Naive thymus-derived CD4-positive, alpha-beta T cell (primary cell): Measurements from ENCODE around the gene EHHADH. TPM values are rescaled to one million over a fixed set of nuclear protein-coding genes. Genes with fewer than 3 reads are reported as not detected.

Experiments used
- ATAC-seq: fragments of 150-1000 bp; cut with Tn5 transposase; 2 replicates; pipeline ENCODE4 v1.10.0; 2021; ENCODE audit warnings: mild to moderate bottlenecking, moderate library complexity
- CTCF ChIA-PET: fragments of 350-600 bp; sonication (Branson Sonifier 250); formaldehyde crosslinking; loops from one replicate; lab custom pipeline; 2021; ENCODE audit warnings: antibody characterized with exemption; lab: Charles Lee
- POLR2A ChIA-PET: fragments of 350-600 bp; sonication (Branson Sonifier 250); formaldehyde crosslinking; loops from one replicate; lab custom pipeline; 2021; ENCODE audit warnings: antibody characterized with exemption, inconsistent platforms; lab: Charles Lee
- DNase-seq, 9 donors: peaks; one replicate each; pipeline versions ENCODE4 v3.0.0 to v3.0.0-alpha.2; 2020 to 2022; ENCODE audit warnings: mixed read lengths in 1 of 9
- H3K27ac ChIP-seq: one replicate; pipeline ENCODE4 v1.7.0; 2013; ENCODE audit warnings: mild to moderate bottlenecking, low read depth, low read length, moderate library complexity
- H3K27me3 ChIP-seq, 2 donors: one replicate each; pipeline ENCODE4 v1.7.0; 2013; ENCODE audit warnings: low read length in 2 of 2, mild to moderate bottlenecking in 2 of 2, moderate library complexity in 2 of 2; ENCODE audit not compliant: control insufficient read depth in 2 of 2, insufficient read depth in 2 of 2
- H3K36me3 ChIP-seq, 3 experiments: 1 replicate in 2 of 3; 2 replicates in 1 of 3; pipeline ENCODE4 v1.7.0; 2013; ENCODE audit warnings: low read length in 3 of 3, mild to moderate bottlenecking in 3 of 3, moderate library complexity in 1 of 3; ENCODE audit not compliant: insufficient read depth in 3 of 3, control insufficient read depth in 2 of 3
- H3K4me1 ChIP-seq, 2 donors: one replicate each; pipeline ENCODE4 v1.7.0; 2013; ENCODE audit warnings: low read length in 2 of 2, mild to moderate bottlenecking in 2 of 2, moderate library complexity in 1 of 2; ENCODE audit not compliant: control insufficient read depth in 2 of 2, insufficient read depth in 2 of 2
- H3K4me3 ChIP-seq: 2 replicates; pipeline ENCODE4 v1.7.0; 2013; ENCODE audit warnings: mild to moderate bottlenecking, low read length
- H3K9me3 ChIP-seq, 3 experiments: 1 replicate in 2 of 3; 2 replicates in 1 of 3; pipeline ENCODE4 v1.7.0; 2013; ENCODE audit warnings: low read length in 3 of 3; ENCODE audit not compliant: control insufficient read depth in 2 of 3
- H3K27ac Mint-ChIP-seq, 9 donors: one replicate each; pipeline ENCODE4 v1.8.0; 2020 to 2022; ENCODE audit warnings: mixed read lengths in 9 of 9, mild to moderate bottlenecking in 8 of 9, moderate library complexity in 5 of 9, inconsistent platforms in 2 of 9
- H3K27me3 Mint-ChIP-seq, 5 donors: one replicate each; pipeline ENCODE4 v1.8.0; 2021 to 2022; ENCODE audit warnings: mixed read lengths in 5 of 5, mild to moderate bottlenecking in 1 of 5
- H3K36me3 Mint-ChIP-seq, 5 donors: one replicate each; pipeline ENCODE4 v1.8.0; 2020 to 2022; ENCODE audit warnings: mixed read lengths in 5 of 5, mild to moderate bottlenecking in 3 of 5, inconsistent platforms in 1 of 5
- H3K4me1 Mint-ChIP-seq, 7 donors: one replicate each; pipeline ENCODE4 v1.8.0; 2020 to 2022; ENCODE audit warnings: mixed read lengths in 7 of 7, mild to moderate bottlenecking in 3 of 7, inconsistent platforms in 1 of 7
- H3K4me3 Mint-ChIP-seq, 10 donors: one replicate each; pipeline ENCODE4 v1.8.0; 2020 to 2022; ENCODE audit warnings: mild to moderate bottlenecking in 10 of 10, mixed read lengths in 10 of 10, moderate library complexity in 6 of 10, inconsistent platforms in 2 of 10
- H3K9me3 Mint-ChIP-seq, 11 donors: one replicate each; pipeline ENCODE4 v1.8.0; 2020 to 2022; ENCODE audit warnings: mixed read lengths in 11 of 11, mild to moderate bottlenecking in 4 of 11, inconsistent platforms in 1 of 11, moderate library complexity in 1 of 11
- intact Hi-C, 2 donors: fragments of 100-400 bp; cut with micrococcal nuclease; formaldehyde crosslinking; loops; one replicate each; pipeline ENCODE4 v1.15.1; 2023
- polyA plus RNA-seq, 2 donors: library from polyadenylated mRNA; unstranded; fragments of 300-500 nt; fragmentation: Illumina TruSeq; gene quantifications; one replicate each; pipeline ENCODE4 v1.2.3, GENCODE V29; 2021
- total RNA-seq, 6 experiments: library from RNA in 5 of 6; stranded (reverse) in 5 of 6; gene quantifications; 1 replicate in 5 of 6; 2 replicates in 1 of 6; pipeline ENCODE4 v1.2.3 and lab custom pipeline; 2021 to 2026

The EHHADH gene
- total and polyA plus RNA-seq, 7 experiments from 2014 or later: 0.45 to 1.7 (median 1.3) TPM

GRCh38 chr3:185151964-185152409 is 101.9 kb downstream of the EHHADH start:
- H3K36me3 Mint-ChIP-seq: no peaks in the 10 kb centered on the region
- POLR2A ChIA-PET: no interaction called here
- H3K4me3 ChIP-seq: no peak overlapping the region
- no peak overlapping the region for H3K27ac Mint-ChIP-seq
- peaks cover 0 to 4% of the 10 kb centered on the region in 2 donors for H3K4me1 ChIP-seq
- intact Hi-C loops: loop anchor here in 1 of 2 donors (10.0 kb wide), 1 partner anchor 337 kb away; the partner anchor contains the start of gene VPS8
- H3K9me3 ChIP-seq: no peaks in the 10 kb centered on the region
- peaks cover 0 to 3% (median 0%) of the 10 kb centered on the region in 11 donors for H3K9me3 Mint-ChIP-seq
- H3K27me3 Mint-ChIP-seq: peaks cover 29 to 40% (median 36%) of the 10 kb centered on the region in 5 donors
- H3K4me1 Mint-ChIP-seq: peaks cover 0 to 6% (median 0%) of the 10 kb centered on the region in 7 donors
- no peaks in the 10 kb centered on the region for H3K36me3 ChIP-seq
- CTCF ChIA-PET: no interaction called here
- peaks cover 3 to 19% of the 10 kb centered on the region in 2 donors for H3K27me3 ChIP-seq
- H3K27ac ChIP-seq: no peak overlapping the region
- peak overlapping the region in 8 of 10 donors; percentile 49 to 82 (median 68) for H3K4me3 Mint-ChIP-seq
- DNase-seq: no peak
- ATAC-seq: no peak

- H3K36me3 ChIP-seq: no peaks in the 10 kb centered on the region
- H3K27me3 Mint-ChIP-seq: peaks cover 22 to 34% (median 30%) of the 10 kb centered on the region in 5 donors
- no peak overlapping the region for H3K4me3 ChIP-seq
- H3K27ac Mint-ChIP-seq: no peak overlapping the region
- ATAC-seq: no peak
- H3K27me3 ChIP-seq: peaks cover 3 to 19% of the 10 kb centered on the region in 2 donors
- H3K9me3 Mint-ChIP-seq: no peaks in the 10 kb centered on the region
- ChIA-PET POLR2A (no interaction called here), CTCF (interaction anchor here (0.5 kb wide), 1 partner anchor 36 kb away, joined by 3 read pairs; no protein-coding TSS in a partner anchor)
- no peaks in the 10 kb centered on the region for H3K36me3 Mint-ChIP-seq
- H3K4me3 Mint-ChIP-seq: peak overlapping the region in 4 of 10 donors; percentile 8 to 53 (median 24)
- no peak for DNase-seq
- H3K9me3 ChIP-seq: no peaks in the 10 kb centered on the region
- peaks cover 0 to 6% (median 0%) of the 10 kb centered on the region in 7 donors for H3K4me1 Mint-ChIP-seq
- peaks cover 0 to 4% of the 10 kb centered on the region in 2 donors for H3K4me1 ChIP-seq
- intact Hi-C loops: loop anchor here in 1 of 2 donors (10.0 kb wide), 1 partner anchor 337 kb away; the partner anchor contains the start of gene VPS8
- no peak overlapping the region for H3K27ac ChIP-seq
These were observed 102.5 kb downstream of the EHHADH start for GRCh38 chr3:185151101-185151963.

GRCh38 chr3:185150561-185150960 is 103.3 kb downstream of the EHHADH start:
- Mint-ChIP-seq H3K27me3 (peaks cover 22 to 34% (median 29%) of the 10 kb centered on the region in 5 donors), H3K9me3 (peaks cover 0 to 1% (median 0%) of the 10 kb centered on the region in 11 donors), H3K36me3 (no peaks in the 10 kb centered on the region), H3K4me3 (peak overlapping the region in 2 of 10 donors; percentile 1 to 8), H3K4me1 (peaks cover 0 to 6% (median 0%) of the 10 kb centered on the region in 7 donors), H3K27ac (no peak overlapping the region)
- ChIA-PET POLR2A (no interaction called here), CTCF (interaction anchor here (0.5 kb wide), 1 partner anchor 37 kb away, joined by 3 read pairs; no protein-coding TSS in a partner anchor)
- peaks cover 0 to 4% of the 10 kb centered on the region in 2 donors for H3K4me1 ChIP-seq
- no peak overlapping the region for H3K4me3 ChIP-seq
- no peak overlapping the region for H3K27ac ChIP-seq
- H3K9me3 ChIP-seq: no peaks in the 10 kb centered on the region
- ATAC-seq (no peak), DNase-seq (no peak)
- no peaks in the 10 kb centered on the region for H3K36me3 ChIP-seq
- peaks cover 3 to 19% of the 10 kb centered on the region in 2 donors for H3K27me3 ChIP-seq
- intact Hi-C loops: loop anchor here in 1 of 2 donors (10.0 kb wide), 1 partner anchor 336 kb away; the partner anchor contains the start of gene VPS8

GRCh38 chr3:185149591-185149990 is 104.3 kb downstream of the EHHADH start:
- peaks cover 0 to 6% (median 0%) of the 10 kb centered on the region in 7 donors for H3K4me1 Mint-ChIP-seq
- intact Hi-C loops: no loop called here
- no peak overlapping the region for H3K27ac Mint-ChIP-seq
- H3K9me3 Mint-ChIP-seq: peaks cover 0 to 1% (median 0%) of the 10 kb centered on the region in 11 donors
- H3K4me3 ChIP-seq: no peak overlapping the region
- ChIA-PET CTCF (no interaction called here), POLR2A (no interaction called here)
- no peak for ATAC-seq
- no peak overlapping the region for H3K4me3 Mint-ChIP-seq
- H3K27me3 Mint-ChIP-seq: peaks cover 26 to 34% (median 33%) of the 10 kb centered on the region in 5 donors
- H3K4me1 ChIP-seq: peaks cover 0 to 4% of the 10 kb centered on the region in 2 donors
- H3K9me3 ChIP-seq: no peaks in the 10 kb centered on the region
- H3K36me3 Mint-ChIP-seq: no peaks in the 10 kb centered on the region
- no peak overlapping the region for H3K27ac ChIP-seq
- DNase-seq: no peak
- H3K27me3 ChIP-seq: peaks cover 3 to 19% of the 10 kb centered on the region in 2 donors
- H3K36me3 ChIP-seq: no peaks in the 10 kb centered on the region

- intact Hi-C loops: no loop called here
- no peak overlapping the region for H3K27ac Mint-ChIP-seq
- POLR2A ChIA-PET: no interaction called here
- Histone ChIP-seq H3K4me3 (no peak overlapping the region), H3K36me3 (no peaks in the 10 kb centered on the region), H3K9me3 (no peaks in the 10 kb centered on the region), H3K4me1 (no peaks in the 10 kb centered on the region), H3K27me3 (peaks cover 0 to 4% of the 10 kb centered on the region in 2 donors), H3K27ac (no peak overlapping the region)
- no peaks in the 10 kb centered on the region for H3K36me3 Mint-ChIP-seq
- H3K4me3 Mint-ChIP-seq: no peak overlapping the region
- peaks cover 0 to 1% (median 0%) of the 10 kb centered on the region in 11 donors for H3K9me3 Mint-ChIP-seq
- ATAC-seq: no peak
- H3K4me1 Mint-ChIP-seq: no peaks in the 10 kb centered on the region
- no peak for DNase-seq
- CTCF ChIA-PET: no interaction called here
- H3K27me3 Mint-ChIP-seq: peaks cover 12 to 28% (median 20%) of the 10 kb centered on the region in 5 donors
These were observed 108.3 kb downstream of the EHHADH start for GRCh38 chr3:185145511-185145910.

- H3K4me3 ChIP-seq: no peak overlapping the region
- no peaks in the 10 kb centered on the region for H3K4me1 ChIP-seq
- no peaks in the 10 kb centered on the region for H3K36me3 ChIP-seq
- H3K36me3 Mint-ChIP-seq: no peaks in the 10 kb centered on the region
- intact Hi-C loops: no loop called here
- no peaks in the 10 kb centered on the region for H3K9me3 ChIP-seq
- H3K9me3 Mint-ChIP-seq: peaks cover 0 to 3% (median 0%) of the 10 kb centered on the region in 11 donors
- ChIA-PET POLR2A (no interaction called here), CTCF (no interaction called here)
- H3K4me3 Mint-ChIP-seq: no peak overlapping the region
- H3K27me3 ChIP-seq: peaks cover 0 to 4% of the 10 kb centered on the region in 2 donors
- no peak for ATAC-seq
- H3K27ac Mint-ChIP-seq: no peak overlapping the region
- H3K27me3 Mint-ChIP-seq: peaks cover 8 to 22% (median 12%) of the 10 kb centered on the region in 5 donors
- H3K4me1 Mint-ChIP-seq: no peaks in the 10 kb centered on the region
- no peak overlapping the region for H3K27ac ChIP-seq
- no peak for DNase-seq
These were observed 109.1 kb downstream of the EHHADH start for GRCh38 chr3:185144784-185145183.
